Pancreas (tissue), 10 donors: ENCODE results near the gene HBP1. TPM values are rescaled to one million over a fixed set of nuclear protein-coding genes. Genes with fewer than 3 reads are reported as not detected.

Experiments
- ATAC-seq, 4 donors: fragments of 200-7000 bp; cut with Tn5 transposase; one replicate each; pipeline versions ENCODE4 v1.8.0 to v1.9.1; 2020; ENCODE audit warnings: mild to moderate bottlenecking in 4 of 4, moderate library complexity in 4 of 4
- DNase-seq, 6 donors: peaks; one replicate each; pipeline ENCODE4 v3.0.0-alpha.2; 2020
- FAIRE-seq: peaks from 2 replicates; lab custom pipeline; 2012; peaks lifted over from hg19 to GRCh38; lab: Jason Lieb, UNC
- H3K27ac ChIP-seq, 4 donors: fragments of 200-600 bp; sonication (generic); 1 replicate in 3 of 4; 2 replicates in 1 of 4; pipeline versions ENCODE4 v1.5.0 to v1.8.0; 2020
- H3K27me3 ChIP-seq, 4 donors: fragments of 200-600 bp; one replicate each; pipeline ENCODE4 v1.8.0; 2021
- H3K36me3 ChIP-seq, 3 donors: fragments of 200-600 bp; sonication (generic) in 1 of 3; one replicate each; pipeline versions ENCODE4 v1.5.0 to v1.8.0; 2020 to 2021
- H3K4me1 ChIP-seq, 3 donors: fragments of 200-600 bp; one replicate each; pipeline ENCODE4 v1.8.0; 2021
- H3K4me3 ChIP-seq, 4 donors: fragments of 200-600 bp; sonication (generic) in 2 of 4; one replicate each; pipeline versions ENCODE4 v1.5.0 to v1.8.0; 2020 to 2021
- H3K9me3 ChIP-seq, 4 donors: fragments of 200-600 bp; one replicate each; pipeline ENCODE4 v1.8.0; 2021
- CTCF ChIP-seq, 4 donors: fragments of 200-600 bp; sonication (generic) in 3 of 4; IDR thresholded peaks; one replicate each; pipeline versions ENCODE4 v1.5.0 to v1.8.0; 2021; ENCODE audit warnings: antibody characterized with exemption in 4 of 4
- WGBS, 2 donors: extraction: QIAGEN DNeasy Blood & Tissue Kit; methylation state at CpG; one replicate each; pipeline ENCODE4 v1.1.7; 2013; 5-methylcytosine and 5-hydroxymethylcytosine counted together
- intact Hi-C, 3 donors: fragments of 100-400 bp; cut with DNase I; formaldehyde crosslinking; loops; one replicate each; pipeline versions ENCODE4 v1.11.1 to v1.14.2; 2022
- polyA plus RNA-seq, 2 donors: library from polyadenylated mRNA; stranded (reverse); fragments of 200-250 nt; gene quantifications; one replicate each; pipeline ENCODE4 v1.2.3, GENCODE V29; 2013
- total RNA-seq, 6 donors: library from RNA; stranded (reverse); fragmentation: NEBNext Ultra II Directional in 4 of 6; extraction: Animal tissue kit (Norgen Biotek cat#: 25700) in 4 of 6; gene quantifications; one replicate each; pipeline versions ENCODE4 v1.2.1 to v1.2.4, GENCODE V29; 2021 to 2023
- donor health status: healthy with polysubstance abuse.
- donor health status: DM: no; HTN: no; CAD: no; lungs with moderate emphysema.
- donor health status: DM: no; HTN: no; CAD: no.
- donor health status: control.
- donor health status: control.
- donor health status: Bipolar disorder and iron deficiency.
- donor health status: DM: yes; HTN: yes; CAD: no.
- donor health status: DM: no; HTN: no; CAD: no.
- donor health status: DM: no; HTN: no; CAD: no.
- donor health status: DM: yes; HTN: yes; CAD: no.

The HBP1 gene
- total and polyA plus RNA-seq, 8 donors = 13.3 to 50.4 (median 27.6) TPM

- ATAC-seq (no peak), DNase-seq (no peak), FAIRE-seq (no peak)
- H3K27me3 ChIP-seq = no peaks in the 10 kb centered on the region
- intact Hi-C loops = no loop called here
- H3K4me1 ChIP-seq = no peaks in the 10 kb centered on the region
- no peak overlapping the region for H3K4me3 ChIP-seq
- no peak overlapping the region for H3K27ac ChIP-seq
- no peak for TF ChIP-seq CTCF (IDR thresholded peaks at IDR 0.05)
- H3K36me3 ChIP-seq = peaks cover 0 to 22% (median 9%) of the 10 kb centered on the region in 3 donors
- no peaks in the 10 kb centered on the region for H3K9me3 ChIP-seq
- 90 to 95% methylated on average over 5 of the region's 5 CpGs for WGBS, 2 donors
Measured at GRCh38 chr7:107208563-107208962, 39.8 kb downstream of the HBP1 start.

- Histone ChIP-seq H3K36me3 (peaks cover 0 to 12% (median 3%) of the 10 kb centered on the region in 3 donors), H3K9me3 (no peaks in the 10 kb centered on the region), H3K27me3 (no peaks in the 10 kb centered on the region), H3K4me3 (no peak overlapping the region), H3K27ac (no peak overlapping the region), H3K4me1 (no peaks in the 10 kb centered on the region)
- intact Hi-C loops = no loop called here
- no peak for TF ChIP-seq CTCF (IDR thresholded peaks at IDR 0.05)
- WGBS, 2 donors = 82 to 83% methylated on average over 4 of the region's 4 CpGs
- DNase-seq (no peak), ATAC-seq (no peak), FAIRE-seq (no peak)
Measured at GRCh38 chr7:107209565-107209964, 40.8 kb downstream of the HBP1 start.

GRCh38 chr7:107210400-107210799, 41.6 kb downstream of the HBP1 start:
- TF ChIP-seq CTCF (IDR thresholded peaks at IDR 0.05) = no peak
- no peaks in the 10 kb centered on the region for H3K9me3 ChIP-seq
- no peak for FAIRE-seq
- intact Hi-C loops = no loop called here
- H3K27ac ChIP-seq = no peak overlapping the region
- no peak for DNase-seq
- H3K36me3 ChIP-seq = peaks cover 0 to 5% (median 3%) of the 10 kb centered on the region in 3 donors
- no peak for ATAC-seq
- H3K4me1 ChIP-seq = no peaks in the 10 kb centered on the region
- no peaks in the 10 kb centered on the region for H3K27me3 ChIP-seq
- H3K4me3 ChIP-seq = no peak overlapping the region
- WGBS, 2 donors = 94 to 98% methylated on average over 4 of the region's 4 CpGs

GRCh38 chr7:107212725-107213124, 43.9 kb downstream of the HBP1 start:
- Histone ChIP-seq H3K27ac (no peak overlapping the region), H3K4me3 (no peak overlapping the region), H3K4me1 (no peaks in the 10 kb centered on the region), H3K36me3 (no peaks in the 10 kb centered on the region), H3K27me3 (no peaks in the 10 kb centered on the region), H3K9me3 (no peaks in the 10 kb centered on the region)
- FAIRE-seq = no peak
- ATAC-seq = no peak
- 74 to 83% methylated on average over 2 of the region's 2 CpGs for WGBS, 2 donors
- DNase-seq = no peak
- intact Hi-C loops = no loop called here
- no peak for TF ChIP-seq CTCF (IDR thresholded peaks at IDR 0.05)

GRCh38 chr7:107213193-107213788, 44.5 kb downstream of the HBP1 start:
- DNase-seq (no peak), FAIRE-seq (no peak), ATAC-seq (peak in 2 of 4 donors; percentile 11 to 25)
- TF ChIP-seq CTCF (IDR thresholded peaks at IDR 0.05) = no peak
- no peak overlapping the region for H3K27ac ChIP-seq
- intact Hi-C loops = no loop called here
- H3K4me3 ChIP-seq = no peak overlapping the region
- 92 to 95% methylated on average over 5 of the region's 5 CpGs for WGBS, 2 donors
- no peaks in the 10 kb centered on the region for H3K27me3 ChIP-seq
- H3K4me1 ChIP-seq = no peaks in the 10 kb centered on the region
- H3K9me3 ChIP-seq = no peaks in the 10 kb centered on the region
- no peaks in the 10 kb centered on the region for H3K36me3 ChIP-seq
